Osteocyte (in vitro differentiated cells): ENCODE measurements around the gene MARCO. TPM values are rescaled to one million over a fixed set of nuclear protein-coding genes. Genes with fewer than 3 reads are reported as not detected.

Source experiments
- DNase-seq: peaks from one replicate; pipeline ENCODE4 v3.0.0; 2021; ENCODE audit warnings: mixed read lengths; ENCODE audit not compliant: unreplicated experiment; ENCODE audit errors: extremely low spot score
- H3K27ac Mint-ChIP-seq: one replicate; pipeline ENCODE4 v1.8.0; 2021; ENCODE audit warnings: mild to moderate bottlenecking, mixed read lengths; ENCODE audit not compliant: unreplicated experiment
- H3K27me3 Mint-ChIP-seq: one replicate; pipeline ENCODE4 v1.8.0; 2021; ENCODE audit warnings: mixed read lengths; ENCODE audit not compliant: unreplicated experiment
- H3K36me3 Mint-ChIP-seq: one replicate; pipeline ENCODE4 v1.8.0; 2021; ENCODE audit warnings: mixed read lengths; ENCODE audit not compliant: unreplicated experiment
- H3K4me1 Mint-ChIP-seq: one replicate; pipeline ENCODE4 v1.8.0; 2021; ENCODE audit warnings: mixed read lengths; ENCODE audit not compliant: unreplicated experiment
- H3K4me3 Mint-ChIP-seq: one replicate; pipeline ENCODE4 v1.8.0; 2021; ENCODE audit warnings: mild to moderate bottlenecking, moderate library complexity, mixed read lengths; ENCODE audit not compliant: unreplicated experiment
- H3K9me3 Mint-ChIP-seq: one replicate; pipeline ENCODE4 v1.8.0; 2021; ENCODE audit warnings: mixed read lengths; ENCODE audit not compliant: unreplicated experiment
- total RNA-seq: library from RNA; stranded (reverse); gene quantifications from 2 replicates; pipeline ENCODE4 v1.2.1, GENCODE V29; 2021
- TF ChIP-seq, protein P1 (sequence below): fragments of 200-600 bp; sonication (generic); IDR thresholded peaks from 2 replicates; pipeline ENCODE4 v1.5.0; 2021; ENCODE audit warnings: antibody characterized with exemption, mild to moderate bottlenecking, moderate library complexity

The MARCO gene
- total RNA-seq, 1 donor from 2014 or later = not detected

DNA sequence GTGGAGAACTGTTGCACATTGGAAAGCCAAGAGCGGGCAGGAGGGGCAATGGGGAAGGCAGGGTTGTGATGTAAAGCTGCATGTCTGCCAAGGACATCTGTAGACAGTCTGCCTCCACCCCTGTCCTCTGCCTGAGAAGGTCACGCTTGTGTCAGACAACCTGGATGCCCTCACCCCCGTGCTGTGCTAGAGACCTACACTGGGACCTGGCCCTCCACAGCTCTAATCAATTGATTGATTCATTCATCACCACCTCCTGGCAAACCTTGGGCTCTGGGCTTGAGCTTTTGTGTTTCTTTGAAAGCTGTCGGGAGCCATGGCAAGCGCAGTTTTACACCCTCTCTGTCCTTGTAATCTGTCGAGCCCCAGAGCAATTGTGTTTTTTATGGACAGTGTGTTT, 41.1 kb downstream of the MARCO start:
- H3K4me3 Mint-ChIP-seq = no peak overlapping the region

DNA sequence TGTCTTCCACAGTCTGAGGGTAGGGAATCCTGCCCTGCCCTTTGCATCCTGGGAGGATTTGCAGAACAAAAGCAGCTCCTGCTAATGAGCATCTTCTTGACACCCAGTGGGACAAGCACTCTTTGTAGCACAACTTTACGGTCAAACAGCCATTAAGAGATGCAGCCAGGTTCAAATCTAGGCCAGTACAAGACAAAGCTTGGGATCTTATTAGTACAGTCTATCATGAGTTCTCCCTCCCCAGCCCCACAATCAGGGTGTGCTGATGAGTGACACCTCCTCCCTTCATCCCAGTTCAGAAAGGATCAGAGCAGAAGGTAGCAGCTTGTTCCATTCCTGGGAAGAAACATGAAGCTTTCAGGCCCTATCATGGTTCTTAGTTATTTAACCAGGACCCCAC, 41.9 kb downstream of the MARCO start:
- DNase-seq = peak; percentile 56
- Mint-ChIP-seq H3K27me3 (no peaks in the 10 kb centered on the region), H3K36me3 (no peaks in the 10 kb centered on the region), H3K4me3 (no peak overlapping the region), H3K9me3 (no peaks in the 10 kb centered on the region), H3K27ac (no peak overlapping the region), H3K4me1 (no peaks in the 10 kb centered on the region)
- TF ChIP-seq, protein P1, sequence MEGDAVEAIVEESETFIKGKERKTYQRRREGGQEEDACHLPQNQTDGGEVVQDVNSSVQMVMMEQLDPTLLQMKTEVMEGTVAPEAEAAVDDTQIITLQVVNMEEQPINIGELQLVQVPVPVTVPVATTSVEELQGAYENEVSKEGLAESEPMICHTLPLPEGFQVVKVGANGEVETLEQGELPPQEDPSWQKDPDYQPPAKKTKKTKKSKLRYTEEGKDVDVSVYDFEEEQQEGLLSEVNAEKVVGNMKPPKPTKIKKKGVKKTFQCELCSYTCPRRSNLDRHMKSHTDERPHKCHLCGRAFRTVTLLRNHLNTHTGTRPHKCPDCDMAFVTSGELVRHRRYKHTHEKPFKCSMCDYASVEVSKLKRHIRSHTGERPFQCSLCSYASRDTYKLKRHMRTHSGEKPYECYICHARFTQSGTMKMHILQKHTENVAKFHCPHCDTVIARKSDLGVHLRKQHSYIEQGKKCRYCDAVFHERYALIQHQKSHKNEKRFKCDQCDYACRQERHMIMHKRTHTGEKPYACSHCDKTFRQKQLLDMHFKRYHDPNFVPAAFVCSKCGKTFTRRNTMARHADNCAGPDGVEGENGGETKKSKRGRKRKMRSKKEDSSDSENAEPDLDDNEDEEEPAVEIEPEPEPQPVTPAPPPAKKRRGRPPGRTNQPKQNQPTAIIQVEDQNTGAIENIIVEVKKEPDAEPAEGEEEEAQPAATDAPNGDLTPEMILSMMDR = no peak

More for the DNA sequence above, 41.1 kb downstream of the MARCO start:
- H3K36me3 Mint-ChIP-seq = no peaks in the 10 kb centered on the region
- no peak overlapping the region for H3K27ac Mint-ChIP-seq
- H3K4me1 Mint-ChIP-seq = no peaks in the 10 kb centered on the region
- DNase-seq = peak; percentile 44
- H3K27me3 Mint-ChIP-seq = no peaks in the 10 kb centered on the region
- H3K9me3 Mint-ChIP-seq = no peaks in the 10 kb centered on the region
- TF ChIP-seq, protein P1 = no peak

DNA sequence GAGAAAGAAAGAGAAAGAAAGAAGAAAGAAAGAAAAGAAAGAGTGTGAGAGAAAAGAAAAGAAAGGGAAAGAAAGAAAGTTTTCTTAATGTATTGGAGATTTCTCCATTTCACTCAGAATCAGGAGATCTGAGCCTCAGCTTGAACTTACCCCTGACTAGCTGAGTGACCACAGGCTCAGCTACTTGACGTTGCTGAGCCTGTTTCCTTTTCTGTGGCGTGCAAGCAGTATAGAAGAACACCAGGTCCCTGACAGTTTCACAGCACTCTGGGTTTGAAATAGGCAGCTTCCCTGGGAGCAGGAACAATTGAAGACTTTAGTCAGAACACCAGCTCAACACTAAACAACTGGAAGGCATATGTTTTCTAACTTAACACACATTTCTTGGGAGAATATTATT, 44.7 kb downstream of the MARCO start:
- no peaks in the 10 kb centered on the region for H3K27me3 Mint-ChIP-seq
- no peak for DNase-seq
- TF ChIP-seq, protein P1 = no peak
- no peaks in the 10 kb centered on the region for H3K9me3 Mint-ChIP-seq
- no peak overlapping the region for H3K27ac Mint-ChIP-seq
- H3K4me1 Mint-ChIP-seq = no peaks in the 10 kb centered on the region
- no peak overlapping the region for H3K4me3 Mint-ChIP-seq
- H3K36me3 Mint-ChIP-seq = no peaks in the 10 kb centered on the region

DNA sequence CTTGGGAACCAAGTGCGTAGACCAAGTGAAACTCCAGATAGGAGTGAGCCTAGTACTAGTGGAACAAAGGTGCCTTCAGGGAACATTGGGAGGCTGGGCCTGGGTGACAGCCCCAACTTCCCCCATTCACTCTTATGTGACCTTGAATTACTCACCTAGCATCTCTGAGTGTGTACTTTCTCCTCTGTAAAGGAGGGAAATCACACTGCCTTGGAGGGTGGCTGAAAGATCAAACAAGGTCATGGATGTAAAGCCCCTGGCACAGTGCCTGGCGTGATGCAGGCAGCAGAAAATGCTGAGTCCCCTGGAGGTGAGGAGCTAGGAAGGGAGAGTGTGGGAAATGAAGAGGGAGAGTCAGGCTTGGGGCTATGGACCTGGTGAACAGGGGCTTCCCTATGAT, 45.9 kb downstream of the MARCO start:
- H3K36me3 Mint-ChIP-seq = no peaks in the 10 kb centered on the region
- H3K9me3 Mint-ChIP-seq = no peaks in the 10 kb centered on the region
- peak; percentile 40 for DNase-seq
- H3K27ac Mint-ChIP-seq = no peak overlapping the region
- H3K4me3 Mint-ChIP-seq = no peak overlapping the region
- TF ChIP-seq, protein P1 = no peak
- H3K4me1 Mint-ChIP-seq = no peaks in the 10 kb centered on the region
- H3K27me3 Mint-ChIP-seq = no peaks in the 10 kb centered on the region

DNA sequence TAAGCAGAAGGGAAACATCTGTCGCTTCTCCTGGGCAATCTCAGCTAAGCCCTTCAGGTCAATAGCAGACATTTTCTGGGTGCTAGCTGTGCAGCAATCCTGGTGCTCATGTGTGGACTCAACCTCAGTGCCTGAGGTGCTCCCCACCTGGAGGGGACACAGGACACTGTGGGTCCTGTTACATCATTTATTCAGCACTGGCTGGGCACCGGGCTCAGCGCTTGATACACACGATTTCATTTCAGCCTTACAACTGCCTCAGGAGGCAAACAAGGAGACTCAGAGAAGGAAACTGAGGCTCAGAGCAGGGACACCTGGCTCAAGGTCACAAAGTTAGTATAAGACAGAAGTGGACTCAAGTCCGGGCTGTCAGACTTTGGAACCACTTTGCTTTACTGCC, 46.7 kb downstream of the MARCO start:
- Mint-ChIP-seq H3K36me3 (no peaks in the 10 kb centered on the region), H3K27ac (no peak overlapping the region), H3K27me3 (no peaks in the 10 kb centered on the region), H3K9me3 (no peaks in the 10 kb centered on the region), H3K4me1 (no peaks in the 10 kb centered on the region), H3K4me3 (no peak overlapping the region)
- DNase-seq = peak; percentile 80
- TF ChIP-seq, protein P1 = no peak
